ENCODE measurements around the gene RGS5.

DNA sequence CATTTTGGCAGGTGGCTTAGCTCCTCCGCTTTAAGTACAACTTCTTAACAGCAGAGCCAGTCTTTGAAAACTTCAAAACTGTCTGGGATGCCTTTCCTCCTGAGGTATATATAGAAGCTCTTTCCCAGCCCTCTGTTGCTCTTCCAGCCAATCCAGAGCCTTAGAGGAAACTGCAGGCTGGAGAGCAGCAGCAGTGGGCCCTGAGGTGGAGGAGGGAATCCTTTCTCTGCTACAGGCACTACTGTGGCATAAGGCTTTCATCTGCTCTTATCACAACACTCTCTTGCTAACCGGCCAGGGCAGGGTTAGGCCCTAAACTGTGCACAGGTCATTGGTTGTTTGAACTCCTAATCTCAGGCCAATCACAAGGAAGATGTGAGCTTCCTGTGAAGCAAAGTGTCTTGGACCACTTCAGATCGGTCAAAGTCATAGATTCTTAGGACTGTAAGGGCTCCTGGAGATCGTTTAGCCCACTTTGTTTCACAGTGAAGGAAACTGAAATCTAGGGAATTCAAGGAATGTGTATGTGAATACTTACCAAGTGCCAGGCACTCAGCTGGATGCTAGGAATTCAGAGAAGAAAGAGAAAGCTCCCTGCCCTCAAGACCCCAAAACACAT, at the start of gene RGS5:
- TF ChIP-seq, protein P1, sequence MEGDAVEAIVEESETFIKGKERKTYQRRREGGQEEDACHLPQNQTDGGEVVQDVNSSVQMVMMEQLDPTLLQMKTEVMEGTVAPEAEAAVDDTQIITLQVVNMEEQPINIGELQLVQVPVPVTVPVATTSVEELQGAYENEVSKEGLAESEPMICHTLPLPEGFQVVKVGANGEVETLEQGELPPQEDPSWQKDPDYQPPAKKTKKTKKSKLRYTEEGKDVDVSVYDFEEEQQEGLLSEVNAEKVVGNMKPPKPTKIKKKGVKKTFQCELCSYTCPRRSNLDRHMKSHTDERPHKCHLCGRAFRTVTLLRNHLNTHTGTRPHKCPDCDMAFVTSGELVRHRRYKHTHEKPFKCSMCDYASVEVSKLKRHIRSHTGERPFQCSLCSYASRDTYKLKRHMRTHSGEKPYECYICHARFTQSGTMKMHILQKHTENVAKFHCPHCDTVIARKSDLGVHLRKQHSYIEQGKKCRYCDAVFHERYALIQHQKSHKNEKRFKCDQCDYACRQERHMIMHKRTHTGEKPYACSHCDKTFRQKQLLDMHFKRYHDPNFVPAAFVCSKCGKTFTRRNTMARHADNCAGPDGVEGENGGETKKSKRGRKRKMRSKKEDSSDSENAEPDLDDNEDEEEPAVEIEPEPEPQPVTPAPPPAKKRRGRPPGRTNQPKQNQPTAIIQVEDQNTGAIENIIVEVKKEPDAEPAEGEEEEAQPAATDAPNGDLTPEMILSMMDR (IDR thresholded peaks at IDR 0.05) = no peak
- no peak for TF ChIP-seq ZFX (IDR thresholded peaks at IDR 0.05; ENCODE audit: borderline replicate concordance)

All from 22Rv1 (cell line).